Measurements from ENCODE around the gene MMS22L.

- no peak for TF ChIP-seq EZH2 (IDR thresholded peaks at IDR 0.05)
- TF ChIP-seq FOXP2 (optimal IDR thresholded peaks at IDR 0.05; ENCODE audit: control extremely low read depth, extremely low read length, insufficient read depth) = no peak
- TF ChIP-seq POLR2AphosphoS5 (IDR thresholded peaks at IDR 0.05; ENCODE audit: borderline replicate concordance, low read depth, low read length) = no peak
Measured at GRCh38 chr6:97129106-97129505, 153.9 kb downstream of the MMS22L start.
